ENCODE measurements around the gene EMX1. TPM values are rescaled to one million over a fixed set of nuclear protein-coding genes. Genes with fewer than 3 reads are reported as not detected.

EMX1 gene
- total RNA-seq, 1 donor from 2014 or later: not detected

- DNase-seq (peak; percentile 88), ATAC-seq (peak; percentile 93 to 97)
- H3K27me3 ChIP-seq (ENCODE audit: low read depth): no peaks in the 10 kb centered on the region
- H3K27ac ChIP-seq: peak within 1 kb of the TSS; percentile 81
- H3K36me3 ChIP-seq: peaks cover 19% of the 10 kb centered on the region
- no peaks in the 10 kb centered on the region for H3K9me3 ChIP-seq
- peak within 1 kb of the TSS; percentile 74 for H3K4me3 ChIP-seq
- peaks cover 27% of the 10 kb centered on the region for H3K4me1 ChIP-seq
- TF ChIP-seq CTCF (IDR thresholded peaks at IDR 0.05): peak; percentile 10
- intact Hi-C loops (cut with DNase I): no loop called here
Measured at GRCh38 chr2:72887032-72887739, 30.1 kb upstream of the EMX1 start, which contains the start of gene SPR. SPR (plus strand) TSS chr2:72887408; CDS start chr2:72887433, 25 bp downstream.

- H3K4me3 ChIP-seq: peak overlapping the region; percentile 74
- peak; percentile 93 for TF ChIP-seq CTCF (IDR thresholded peaks at IDR 0.05)
- no peaks in the 10 kb centered on the region for H3K27me3 ChIP-seq (ENCODE audit: low read depth)
- H3K4me1 ChIP-seq: peaks cover 27% of the 10 kb centered on the region
- ATAC-seq (peak; percentile 87), DNase-seq (peak; percentile 91)
- H3K27ac ChIP-seq: peak overlapping the region; percentile 81
- intact Hi-C loops (cut with DNase I): no loop called here
- no peaks in the 10 kb centered on the region for H3K9me3 ChIP-seq
- peaks cover 22% of the 10 kb centered on the region for H3K36me3 ChIP-seq
Measured at GRCh38 chr2:72887740-72888437, 29.4 kb upstream of the EMX1 start.

- Histone ChIP-seq H3K27me3 (ENCODE audit: low read depth) (peaks cover 1% of the 10 kb centered on the region), H3K27ac (no peak overlapping the region), H3K9me3 (no peaks in the 10 kb centered on the region), H3K36me3 (peaks cover 22% of the 10 kb centered on the region), H3K4me1 (peaks cover 27% of the 10 kb centered on the region), H3K4me3 (peak overlapping the region; percentile 74)
- no peak for TF ChIP-seq CTCF (IDR thresholded peaks at IDR 0.05)
- ATAC-seq (no peak), DNase-seq (no peak)
- intact Hi-C loops (cut with DNase I): no loop called here
Measured at GRCh38 chr2:72888438-72889202, 28.7 kb upstream of the EMX1 start.

- H3K4me3 ChIP-seq: no peak overlapping the region
- no peak for TF ChIP-seq CTCF (IDR thresholded peaks at IDR 0.05)
- peaks cover 27% of the 10 kb centered on the region for H3K4me1 ChIP-seq
- DNase-seq (no peak), ATAC-seq (no peak)
- peaks cover 22% of the 10 kb centered on the region for H3K36me3 ChIP-seq
- peaks cover 15% of the 10 kb centered on the region for H3K27me3 ChIP-seq (ENCODE audit: low read depth)
- no peak overlapping the region for H3K27ac ChIP-seq
- H3K9me3 ChIP-seq: no peaks in the 10 kb centered on the region
- intact Hi-C loops (cut with DNase I): no loop called here
Measured at GRCh38 chr2:72889991-72890390, 27.3 kb upstream of the EMX1 start.

- Histone ChIP-seq H3K27ac (no peak overlapping the region), H3K4me3 (no peak overlapping the region), H3K4me1 (peaks cover 27% of the 10 kb centered on the region), H3K9me3 (no peaks in the 10 kb centered on the region), H3K27me3 (ENCODE audit: low read depth) (peaks cover 25% of the 10 kb centered on the region), H3K36me3 (peaks cover 22% of the 10 kb centered on the region)
- intact Hi-C loops (cut with DNase I): no loop called here
- no peak for TF ChIP-seq CTCF (IDR thresholded peaks at IDR 0.05)
- ATAC-seq (no peak), DNase-seq (no peak)
Measured at GRCh38 chr2:72891091-72891818, 26.1 kb upstream of the EMX1 start.
